ENCODE measurements around the gene EIF4EBP2.

Gene EIF4EBP2

DNA sequence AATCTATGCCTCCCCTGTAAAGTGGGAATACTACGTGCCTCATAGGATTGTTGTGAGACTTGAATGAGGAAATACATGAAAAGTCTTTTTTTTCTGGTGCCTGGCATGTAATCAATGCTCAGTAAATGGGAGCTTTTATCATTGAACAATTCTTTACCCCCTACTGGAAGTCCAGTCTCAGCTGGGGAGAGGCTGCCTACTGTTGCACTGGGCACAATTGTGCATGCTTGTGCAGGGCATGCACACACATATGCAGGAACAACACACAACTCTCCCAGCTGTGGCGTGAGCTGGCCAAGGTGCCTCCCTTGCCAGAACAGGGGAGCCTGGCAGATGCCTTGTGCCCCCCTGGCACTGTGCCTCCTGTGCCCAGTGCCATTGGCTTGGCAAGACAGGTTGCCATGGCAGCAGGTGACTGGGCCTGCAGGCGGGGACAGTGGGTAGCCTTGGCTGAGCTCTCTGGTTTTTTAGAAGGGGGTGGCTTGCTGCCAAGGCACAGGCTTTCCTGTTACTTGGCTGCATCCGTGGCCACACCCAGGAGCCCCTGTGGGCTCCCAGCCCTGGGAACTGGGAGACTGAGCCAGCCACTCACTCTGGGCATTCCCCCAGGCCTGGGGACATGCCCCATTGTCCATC is 58.5 kb downstream of the EIF4EBP2 start:
- DNase-seq, result no peak

DNA sequence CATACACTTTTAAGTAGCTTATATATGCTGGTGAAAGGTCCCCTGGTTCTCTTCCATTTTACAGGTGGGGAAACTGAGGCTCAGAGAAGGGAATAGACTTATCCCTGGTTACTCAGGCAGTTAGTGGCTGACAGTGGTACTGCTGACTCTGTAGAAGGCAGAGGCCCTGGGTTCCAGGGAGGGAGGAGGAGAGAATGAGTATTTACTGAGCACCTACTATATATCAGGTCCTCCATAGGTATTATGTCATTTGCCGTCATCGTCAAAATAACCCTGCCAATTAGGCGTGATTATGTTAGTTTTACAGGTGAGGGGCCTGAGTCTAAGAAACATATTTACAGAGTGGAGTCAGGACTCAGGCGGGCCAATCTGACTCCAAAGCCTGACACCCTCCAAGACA is 61.3 kb downstream of the EIF4EBP2 start:
- no peak for DNase-seq

DNA sequence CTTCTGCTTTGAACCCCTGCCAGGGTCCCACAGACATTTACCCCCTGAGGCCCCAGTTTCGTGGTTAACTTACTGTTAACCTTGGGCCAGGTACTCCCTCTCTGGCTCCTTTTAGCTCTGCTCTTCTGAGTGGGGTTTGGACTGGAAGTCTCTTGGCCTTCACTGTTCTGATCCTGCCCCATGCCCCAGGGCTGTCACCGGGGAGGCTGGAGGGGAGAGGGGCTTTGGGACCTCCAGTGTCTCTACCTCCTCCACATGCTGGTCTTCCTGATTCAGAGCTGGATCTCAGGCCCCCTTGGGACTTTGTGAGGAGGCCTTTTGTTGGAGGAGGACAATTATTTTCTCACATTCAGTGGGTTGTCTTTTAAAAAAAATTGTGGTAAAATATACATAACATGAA is 61.9 kb downstream of the EIF4EBP2 start:
- DNase-seq, result no peak

DNA sequence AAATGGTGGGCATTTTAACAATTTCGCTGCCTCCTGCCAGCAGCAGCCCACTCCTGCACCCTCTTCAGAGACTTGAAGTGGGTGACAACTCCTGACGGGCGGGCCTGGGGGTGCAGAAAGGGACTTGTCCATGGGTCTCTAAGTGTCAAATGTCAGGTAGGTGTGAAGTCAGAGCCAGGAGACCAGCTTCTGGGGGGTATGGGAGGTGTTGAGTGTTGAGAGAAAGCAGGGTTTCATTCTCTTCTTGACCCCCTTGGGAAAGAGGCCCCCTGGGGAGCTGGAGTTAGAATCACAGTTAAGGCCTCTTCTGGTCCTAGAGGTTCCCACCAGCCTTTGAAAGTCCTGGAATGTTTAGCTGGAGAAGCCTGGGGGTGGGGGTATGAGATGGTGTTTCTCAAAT is 63.0 kb downstream of the EIF4EBP2 start:
- DNase-seq, result no peak

DNA sequence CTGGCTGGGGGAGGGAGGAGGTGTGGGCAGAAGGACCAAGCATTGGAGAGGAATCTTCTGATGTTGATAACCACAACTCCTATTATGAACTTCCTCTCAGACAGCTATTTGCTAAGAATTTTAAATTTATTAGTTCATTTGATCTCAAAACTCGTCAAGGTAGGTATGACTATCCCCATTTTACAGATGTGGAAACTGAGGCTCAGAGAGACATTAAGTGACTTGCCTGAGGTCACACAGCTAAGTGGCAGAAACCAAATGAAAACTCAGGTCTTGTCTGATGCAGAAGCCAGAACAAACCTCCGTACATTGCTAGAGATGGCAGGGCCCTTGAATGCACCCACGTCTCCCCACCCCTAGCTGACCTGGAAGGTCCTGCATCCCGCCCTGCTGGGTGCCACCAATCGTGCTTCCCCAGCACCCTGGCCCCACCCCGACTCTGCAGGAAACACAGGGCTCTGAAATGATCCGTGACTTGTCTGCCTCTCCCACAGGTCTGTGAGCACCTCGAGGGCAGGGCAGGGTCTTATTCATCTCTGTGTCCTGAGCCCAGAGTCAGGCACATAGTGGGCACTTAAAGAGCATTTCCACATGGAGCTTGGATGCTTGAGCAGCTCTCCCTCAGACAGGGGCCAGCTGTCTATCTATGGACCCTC is 69.0 kb downstream of the EIF4EBP2 start:
- no peak for DNase-seq

DNA sequence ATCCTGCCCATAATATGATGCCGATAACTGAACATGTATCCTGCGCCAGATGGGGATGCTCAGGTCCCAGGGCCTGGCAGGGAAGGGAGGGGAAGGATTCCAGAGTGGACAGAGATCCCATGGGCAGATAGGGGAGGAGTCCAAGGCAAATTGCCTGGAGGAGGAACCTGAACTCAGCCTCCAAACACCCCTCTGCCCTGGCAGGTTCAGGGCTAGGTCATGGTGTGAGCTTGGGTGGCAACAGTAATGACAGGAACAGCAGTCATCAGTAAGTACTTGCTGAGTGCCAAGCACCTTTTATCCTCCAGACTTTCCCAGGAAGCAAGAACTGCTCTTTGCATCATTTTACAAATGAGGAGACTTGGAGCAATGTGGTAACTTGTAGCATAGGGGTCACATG is 70.8 kb downstream of the EIF4EBP2 start:
- no peak for DNase-seq

DNA sequence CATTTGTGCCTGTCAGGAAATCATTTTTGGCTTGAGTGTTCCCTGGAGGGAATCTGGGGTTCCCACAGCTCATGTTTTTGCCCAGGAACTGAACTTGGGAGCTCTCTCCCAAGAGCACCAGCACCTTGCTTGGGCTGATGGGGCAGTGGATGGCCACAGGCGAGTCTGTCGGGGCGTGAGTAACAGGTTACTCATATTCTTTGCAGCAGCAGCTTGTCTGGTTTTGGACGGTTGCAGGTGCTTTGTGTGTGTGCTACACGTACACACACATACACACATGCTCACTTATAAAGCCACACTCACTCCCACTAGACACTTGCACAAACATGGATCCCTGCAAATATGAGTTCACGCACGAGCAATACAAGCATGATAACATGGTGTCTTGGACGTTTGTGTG is 71.7 kb downstream of the EIF4EBP2 start:
- DNase-seq, result no peak

DNA sequence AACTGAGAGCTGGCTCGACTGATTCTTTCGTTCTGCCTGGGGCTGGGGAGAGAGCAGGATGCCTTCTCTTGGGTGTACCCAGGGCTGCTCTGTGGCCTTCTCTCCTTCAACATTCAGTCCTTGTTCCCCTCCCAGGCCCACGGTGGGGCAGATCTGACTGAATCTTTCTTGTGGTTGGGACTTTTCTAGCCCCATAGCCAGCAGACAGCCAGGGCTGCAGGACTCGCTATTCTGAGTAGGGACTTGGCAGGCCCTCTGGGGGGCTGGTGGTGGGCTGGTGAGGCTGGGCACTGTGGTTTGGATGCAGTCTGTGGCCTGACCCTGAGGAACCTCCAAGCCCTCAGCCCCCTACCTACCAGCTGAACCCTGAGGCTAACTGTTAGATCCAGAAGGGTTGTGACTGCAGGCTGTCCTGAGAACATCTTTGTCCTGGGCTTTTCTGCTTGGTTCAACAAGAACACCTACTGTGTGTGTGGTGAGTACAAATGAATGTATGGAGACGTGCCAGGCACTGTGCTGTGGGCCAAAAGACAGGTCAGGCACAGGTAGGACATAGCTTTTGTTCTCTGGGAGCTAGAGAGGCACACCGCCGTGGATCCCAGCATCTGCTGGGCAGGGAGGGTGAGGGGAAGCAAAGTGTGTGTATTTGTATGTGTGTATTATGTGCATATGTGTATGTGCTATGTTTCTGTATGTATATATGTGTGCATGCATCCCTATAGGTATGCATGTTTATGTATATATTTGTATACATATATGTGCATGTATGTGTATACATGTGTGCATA is 72.5 kb downstream of the EIF4EBP2 start:
- no peak for DNase-seq

DNA sequence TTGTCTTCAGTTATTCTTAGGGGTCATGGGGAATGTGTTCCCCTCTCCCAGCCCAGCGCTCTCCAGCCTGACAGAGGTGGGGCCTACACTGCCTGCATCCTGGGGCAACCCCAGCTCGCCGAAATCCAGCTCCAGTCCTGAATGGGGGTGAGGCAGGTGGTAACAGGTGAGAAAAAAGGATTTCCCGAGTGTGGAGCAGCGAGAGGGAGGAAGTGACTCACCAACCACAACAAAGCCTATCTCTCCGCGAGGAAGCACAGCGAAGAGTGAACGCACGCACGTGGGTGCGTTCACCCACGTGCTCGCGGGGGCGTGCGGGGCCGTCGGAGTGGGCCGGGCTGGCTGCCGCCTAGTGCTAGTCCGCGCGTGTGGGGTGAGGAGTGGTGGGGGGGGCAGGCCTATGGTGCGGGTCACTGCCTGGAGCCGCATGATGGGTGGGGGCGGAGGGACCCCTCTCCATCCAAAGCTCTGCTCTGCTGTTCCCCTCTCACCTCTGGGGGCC is 73.8 kb downstream of the EIF4EBP2 start:
- DNase-seq, result no peak
